Ovary (tissue), 3 donors: Measurements from ENCODE around the gene EXOSC10.

Source experiments
- CTCF ChIP-seq, 3 donors: fragments of 450-650 bp in 2 of 3; fragments of 200-600 bp in 1 of 3; IDR thresholded peaks; one replicate each; pipeline versions ENCODE4 v1.5.1 to v1.8.0; 2016 to 2022; ENCODE audit warnings: antibody characterized with exemption in 3 of 3, mild to moderate bottlenecking in 1 of 3
- EP300 ChIP-seq: sonication (generic); formaldehyde crosslinking; IDR thresholded peaks from one replicate; pipeline ENCODE4 v1.6.1; 2017; ENCODE audit warnings: antibody characterized with exemption
- POLR2A ChIP-seq: fragments of 450-650 bp; IDR thresholded peaks from one replicate; pipeline ENCODE4 v1.6.1; 2017; ENCODE audit warnings: antibody characterized with exemption, mild to moderate bottlenecking, moderate library complexity
- donor health status: DM: no; HTN: no; CAD: no.

DNA sequence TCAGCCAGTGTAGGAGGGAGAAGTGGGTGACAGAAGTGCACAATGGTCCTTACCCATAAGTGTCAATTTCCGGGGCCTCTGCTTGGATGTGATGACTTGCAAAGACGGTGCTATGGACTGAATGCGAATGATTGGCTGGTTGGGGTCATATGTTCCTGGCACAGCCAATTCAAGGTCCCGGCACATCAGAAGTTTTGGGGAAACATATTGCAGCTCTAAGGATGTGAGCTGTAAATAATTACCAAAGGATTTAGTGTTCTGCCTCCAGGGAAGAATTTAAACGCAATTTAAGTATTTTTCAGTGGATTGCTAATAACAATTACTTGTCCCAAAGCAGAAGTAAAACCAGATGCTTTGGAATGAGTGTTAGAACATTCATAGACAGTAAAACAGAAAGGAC, 26.9 kb upstream of the EXOSC10 start:
- no peak for TF ChIP-seq CTCF (IDR thresholded peaks at IDR 0.05)
- TF ChIP-seq POLR2A, result no peak
- no peak for TF ChIP-seq EP300
